GM19023 (cell line): ENCODE measurements around the gene POFUT2.

Experiments
- ATAC-seq: cut with Tn5 transposase; IDR thresholded peaks from one replicate; pipeline ENCODE4 v1.9.1; 2021; ENCODE audit warnings: mild to moderate bottlenecking, moderate library complexity; ENCODE audit not compliant: unreplicated experiment

POFUT2 gene

GRCh38 chr21:45299864-45300785, 12.4 kb upstream of the POFUT2 start:
- no peak for ATAC-seq

- ATAC-seq: no peak
Observed at GRCh38 chr21:45299026-45299863, 11.6 kb upstream of the POFUT2 start.

GRCh38 chr21:45297869-45298268, 10.2 kb upstream of the POFUT2 start:
- ATAC-seq: no peak

- ATAC-seq: no peak
Observed at GRCh38 chr21:45297329-45297728, 9.6 kb upstream of the POFUT2 start.

- ATAC-seq: no peak
Observed at GRCh38 chr21:45296638-45297037, 8.9 kb upstream of the POFUT2 start.

GRCh38 chr21:45295576-45296365, 8.1 kb upstream of the POFUT2 start:
- ATAC-seq: no peak

GRCh38 chr21:45294509-45295291, 7.0 kb upstream of the POFUT2 start:
- no peak for ATAC-seq

GRCh38 chr21:45293726-45294401, 6.2 kb upstream of the POFUT2 start:
- no peak for ATAC-seq

GRCh38 chr21:45293220-45293725, 5.6 kb upstream of the POFUT2 start:
- ATAC-seq: no peak

- no peak for ATAC-seq
Observed at GRCh38 chr21:45292399-45293219, 4.9 kb upstream of the POFUT2 start.

- no peak for ATAC-seq
Observed at GRCh38 chr21:45291613-45292398, 4.1 kb upstream of the POFUT2 start.

- ATAC-seq: no peak
Observed at GRCh38 chr21:45290948-45291612, 3.4 kb upstream of the POFUT2 start.

GRCh38 chr21:45289655-45290515, 2.2 kb upstream of the POFUT2 start:
- no peak for ATAC-seq

- no peak for ATAC-seq
Observed at GRCh38 chr21:45289134-45289533, 1.4 kb upstream of the POFUT2 start.

GRCh38 chr21:45288441-45288841, 746 bp upstream of the POFUT2 start:
- no peak for ATAC-seq

GRCh38 chr21:45286671-45287437, 841 bp downstream of the POFUT2 start:
- ATAC-seq: no peak
